Activated CD8-positive, alpha-beta memory T cell treated with anti-CD3 and anti-CD28 coated beads for 24 hours (primary cell): ENCODE measurements around the gene SNTG2.
"Not testable (repeated sequence)": the region's sequence is repeated elsewhere in the genome, so short reads cannot be mapped to it uniquely, and the experiment has no call there.

ENCODE experiments used
- DNase-seq: peaks from one replicate; pipeline ENCODE4 v3.0.0-alpha.2; 2020

Gene SNTG2

DNA sequence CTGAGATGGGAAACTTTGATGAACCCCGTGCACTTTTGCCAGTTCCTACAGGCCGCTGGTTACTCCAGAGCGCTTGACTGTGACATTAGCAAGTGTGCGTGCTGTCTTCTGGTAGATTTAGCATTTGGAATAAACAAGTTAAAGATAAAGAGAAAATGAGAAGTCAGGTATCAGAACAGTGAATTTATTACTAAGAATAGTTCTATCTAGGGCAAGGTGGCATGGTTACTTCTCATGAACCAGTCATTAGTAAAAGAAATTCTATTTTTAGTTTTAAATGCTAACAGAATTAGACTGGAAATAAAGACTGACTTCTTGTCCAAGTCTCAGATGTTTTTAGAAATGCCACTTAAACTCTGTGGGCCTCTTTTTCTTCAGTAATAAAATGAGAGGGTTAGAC, 258.6 kb downstream of the SNTG2 start:
- DNase-seq = no peak

DNA sequence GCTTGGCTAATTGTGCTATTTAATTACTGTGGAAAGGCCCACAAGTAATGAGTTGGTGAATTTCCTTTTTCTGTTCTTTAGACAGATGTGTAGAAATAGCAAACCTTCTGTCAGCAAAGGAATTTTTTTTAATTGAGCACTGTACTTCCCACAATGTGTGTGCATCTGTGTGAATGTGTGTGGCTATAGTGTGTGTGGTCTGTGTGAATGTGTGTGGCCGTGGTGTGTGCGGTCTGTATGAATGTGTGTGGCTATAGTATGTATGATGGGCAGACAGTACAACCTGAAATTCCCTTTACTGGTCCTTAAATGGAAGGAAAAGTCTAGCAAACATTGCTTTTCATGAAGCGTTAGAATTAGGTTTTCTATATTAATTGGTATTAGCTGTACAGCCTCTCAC, 259.1 kb downstream of the SNTG2 start:
- no peak for DNase-seq

DNA sequence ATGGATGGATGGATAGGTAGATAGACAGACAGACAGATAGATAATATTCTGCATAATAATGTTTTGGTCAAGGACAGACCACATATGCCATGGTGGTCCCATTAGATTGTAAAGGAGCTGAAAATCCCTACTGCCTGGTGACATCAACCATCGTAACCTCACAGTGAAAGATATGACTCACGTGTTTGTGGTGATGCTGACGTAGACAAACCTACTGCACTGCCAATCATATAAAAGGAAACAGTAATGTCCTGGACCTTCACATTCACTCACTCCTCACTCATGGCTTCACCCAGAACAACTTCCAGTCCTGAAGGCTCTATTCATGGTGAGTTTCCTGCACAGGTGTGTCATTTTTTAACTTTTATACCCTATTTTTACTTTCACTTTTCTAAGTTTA, 259.7 kb downstream of the SNTG2 start:
- DNase-seq = no peak

DNA sequence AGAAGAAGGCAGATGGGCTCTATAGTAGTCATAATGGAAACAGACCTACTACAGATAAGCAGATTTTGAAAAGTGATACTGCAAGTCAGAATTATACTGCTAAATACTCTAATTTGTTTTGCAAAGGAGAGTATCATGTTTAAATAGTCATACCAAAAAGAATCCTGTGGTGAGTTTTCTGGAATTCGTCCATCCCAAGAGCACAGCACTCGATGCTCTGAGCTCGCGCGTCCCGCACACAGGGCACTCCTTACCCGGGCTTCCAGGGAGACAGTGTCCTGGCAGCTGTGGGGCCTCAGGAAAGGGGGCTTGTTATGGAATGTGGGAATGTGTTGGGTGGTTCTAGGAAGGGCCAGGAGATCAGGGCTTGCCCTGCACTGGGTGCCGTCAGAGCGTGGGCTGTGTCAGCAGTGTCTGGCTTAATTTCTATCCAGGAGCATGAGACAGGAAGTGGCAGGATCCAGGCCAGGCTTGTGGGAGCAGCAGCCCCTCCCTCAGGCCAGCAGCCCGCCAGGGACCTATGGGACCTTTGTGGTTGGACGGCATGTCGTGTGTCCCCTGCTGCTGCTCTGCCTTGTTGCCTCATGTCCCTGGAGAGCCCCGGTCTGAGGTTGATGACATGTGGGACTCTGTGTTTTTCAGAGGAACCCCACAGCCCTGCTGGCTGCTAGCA, 269.4 kb downstream of the SNTG2 start:
- DNase-seq = no peak

DNA sequence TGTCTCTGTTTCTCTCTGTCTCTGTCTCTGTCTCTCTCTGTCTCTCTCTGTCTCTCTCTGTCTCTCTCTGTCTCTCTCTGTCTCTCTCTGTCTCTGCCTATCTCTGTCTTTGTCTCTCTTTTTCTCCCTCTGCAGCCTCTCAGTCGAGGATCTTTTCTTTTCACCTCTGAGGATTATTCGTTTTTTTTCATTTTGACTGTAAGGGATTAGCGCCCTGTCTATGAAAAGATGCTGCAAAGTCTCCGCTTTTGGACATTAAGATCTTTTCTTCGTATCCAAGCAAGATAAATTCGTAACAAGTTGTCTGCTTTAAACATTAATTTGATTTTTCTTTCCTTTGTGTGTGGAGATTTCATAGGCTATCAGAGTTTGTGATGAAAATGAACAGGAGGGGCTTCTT, 271.4 kb downstream of the SNTG2 start:
- DNase-seq = no peak

DNA sequence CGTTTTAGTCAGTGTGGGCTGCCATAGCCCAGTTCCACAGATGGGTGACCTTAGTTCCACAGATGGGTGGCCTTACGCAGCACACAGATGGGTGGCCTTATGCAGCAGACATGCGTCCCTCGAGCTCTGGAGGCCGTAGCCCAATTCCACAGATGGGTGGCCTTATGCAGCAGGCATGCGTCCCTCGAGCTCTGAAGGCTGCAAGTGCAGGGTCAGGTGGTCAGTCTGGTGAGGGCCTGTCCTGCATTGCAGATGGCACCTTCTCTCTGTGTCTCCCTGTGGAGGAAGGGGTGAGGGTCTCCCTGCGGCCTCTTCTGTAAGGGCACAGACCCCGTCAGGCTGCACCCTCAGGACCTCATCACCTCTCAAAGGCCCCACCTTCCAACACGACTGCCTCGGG, 273.1 kb downstream of the SNTG2 start:
- DNase-seq = no peak

DNA sequence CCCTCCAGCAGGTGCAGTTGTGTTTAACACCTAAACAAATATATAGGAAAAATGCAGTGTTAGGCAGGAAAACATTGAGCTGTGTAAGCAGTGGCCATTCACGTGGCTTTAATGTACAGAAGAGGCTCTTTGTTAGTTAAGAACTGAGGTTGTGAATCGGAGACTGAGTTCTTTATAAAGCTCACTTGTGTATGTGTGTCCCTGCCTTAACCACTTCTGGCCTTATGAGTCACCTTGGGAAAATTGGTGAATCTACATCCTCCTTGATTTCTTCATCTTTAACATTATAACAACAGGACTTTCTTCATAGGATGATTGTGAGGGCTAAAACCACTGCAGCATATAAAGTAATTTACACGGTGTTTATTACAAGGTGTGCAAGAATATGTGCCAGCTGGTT, 274.3 kb downstream of the SNTG2 start:
- no peak for DNase-seq

DNA sequence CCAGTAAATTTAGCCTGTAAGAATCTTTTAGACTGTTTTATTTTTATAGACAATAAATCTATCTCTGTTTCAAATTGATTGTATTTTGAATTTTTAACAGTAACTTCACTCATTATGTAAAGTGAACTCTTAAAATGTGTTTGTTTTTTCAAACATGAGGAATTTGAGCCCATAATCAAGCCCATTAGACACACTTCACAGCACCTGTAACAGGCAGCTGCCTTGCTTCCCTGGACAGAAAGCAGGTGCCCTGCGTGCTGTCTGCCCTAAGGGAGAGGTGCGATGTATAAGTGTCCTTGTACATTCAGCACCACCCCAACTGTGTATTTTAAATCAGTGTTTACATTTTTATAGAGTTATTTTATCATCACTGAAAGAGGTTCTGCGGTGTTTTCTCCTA, 276.1 kb downstream of the SNTG2 start:
- DNase-seq = no peak

DNA sequence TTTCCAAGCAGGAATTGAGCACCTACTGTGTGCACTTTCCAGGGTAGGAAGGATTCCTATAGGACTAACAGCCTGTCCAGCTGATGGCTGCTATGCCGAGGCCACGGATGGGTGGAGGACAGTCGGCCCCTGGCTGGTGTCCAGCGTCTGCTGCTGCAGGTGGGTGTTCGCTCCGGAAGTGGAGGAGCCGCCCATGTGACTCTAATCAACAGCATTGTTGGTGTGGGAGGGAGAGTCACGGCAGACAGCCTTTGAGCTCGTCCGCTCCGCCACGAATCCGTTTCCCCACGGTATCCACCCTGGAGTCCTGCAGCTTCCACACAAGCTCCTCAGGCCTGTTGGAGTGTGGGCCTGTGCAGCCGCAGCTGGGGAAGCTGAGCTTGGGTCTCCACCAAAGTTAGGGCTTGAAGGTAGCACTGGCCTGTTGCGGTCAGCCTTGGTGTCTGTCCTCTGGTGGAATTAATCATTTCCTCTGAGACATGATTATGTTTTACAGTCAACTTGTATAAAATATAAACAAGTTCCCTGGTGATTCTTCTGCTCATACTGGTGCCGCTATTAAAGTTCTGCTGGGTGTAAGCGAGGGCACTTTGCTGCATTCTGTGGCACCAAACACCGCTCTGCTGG, 276.7 kb downstream of the SNTG2 start:
- no peak for DNase-seq

DNA sequence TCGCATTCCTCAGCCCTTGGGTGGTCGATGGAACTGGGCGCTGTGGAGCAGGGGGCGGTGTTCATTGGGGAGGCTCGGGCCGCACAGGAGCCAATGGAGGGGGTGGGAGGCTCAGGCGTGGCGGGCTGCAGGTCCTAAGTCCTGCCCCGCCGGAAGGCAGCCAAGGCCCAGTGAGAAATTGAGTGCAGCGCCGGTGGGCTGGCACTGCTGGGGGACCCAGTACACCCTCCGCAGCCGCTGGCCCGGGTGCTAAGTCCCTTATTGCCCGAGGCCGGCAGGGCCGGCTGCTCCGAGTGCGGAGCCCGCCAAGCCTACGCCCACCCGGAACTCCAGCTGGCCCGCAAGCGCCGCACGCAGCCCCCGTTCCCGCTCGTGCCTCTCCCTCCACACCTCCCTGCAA, 278.9 kb downstream of the SNTG2 start:
- DNase-seq = not testable (repeated sequence)

DNA sequence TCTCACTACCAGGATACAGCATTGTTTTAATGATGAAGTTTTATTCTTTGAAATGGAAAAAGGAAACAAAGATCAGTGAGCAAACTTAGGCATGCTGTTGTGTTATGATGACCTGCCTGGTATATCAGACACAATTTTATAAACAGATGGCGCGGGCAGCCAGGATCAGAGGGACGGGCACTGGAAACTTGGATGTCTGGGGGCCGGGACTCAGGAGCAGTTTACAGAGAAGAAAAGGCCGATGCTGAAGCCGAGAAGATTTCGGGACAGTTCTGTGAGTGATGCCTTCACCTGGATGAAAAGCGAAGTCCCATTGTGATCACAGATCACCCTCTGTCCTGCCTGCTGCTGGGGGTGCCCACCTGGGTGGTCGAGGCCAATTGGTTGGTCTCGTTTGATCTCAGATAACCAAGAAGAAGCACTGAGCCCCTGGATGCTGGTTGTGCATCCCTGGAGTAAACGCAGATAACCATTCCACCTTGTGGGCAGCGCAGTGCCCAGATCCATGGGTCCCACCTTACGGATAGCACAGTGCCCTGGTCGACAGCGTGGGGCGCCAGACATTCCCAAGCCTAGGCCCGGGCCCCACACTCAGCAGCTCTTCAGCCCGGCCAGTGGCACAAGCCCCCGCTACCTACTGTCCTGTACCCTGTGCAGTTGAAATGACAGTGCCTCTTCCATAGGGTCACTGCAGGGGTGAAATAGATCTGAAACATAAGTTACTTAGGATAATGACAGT, 279.7 kb downstream of the SNTG2 start:
- no peak for DNase-seq

DNA sequence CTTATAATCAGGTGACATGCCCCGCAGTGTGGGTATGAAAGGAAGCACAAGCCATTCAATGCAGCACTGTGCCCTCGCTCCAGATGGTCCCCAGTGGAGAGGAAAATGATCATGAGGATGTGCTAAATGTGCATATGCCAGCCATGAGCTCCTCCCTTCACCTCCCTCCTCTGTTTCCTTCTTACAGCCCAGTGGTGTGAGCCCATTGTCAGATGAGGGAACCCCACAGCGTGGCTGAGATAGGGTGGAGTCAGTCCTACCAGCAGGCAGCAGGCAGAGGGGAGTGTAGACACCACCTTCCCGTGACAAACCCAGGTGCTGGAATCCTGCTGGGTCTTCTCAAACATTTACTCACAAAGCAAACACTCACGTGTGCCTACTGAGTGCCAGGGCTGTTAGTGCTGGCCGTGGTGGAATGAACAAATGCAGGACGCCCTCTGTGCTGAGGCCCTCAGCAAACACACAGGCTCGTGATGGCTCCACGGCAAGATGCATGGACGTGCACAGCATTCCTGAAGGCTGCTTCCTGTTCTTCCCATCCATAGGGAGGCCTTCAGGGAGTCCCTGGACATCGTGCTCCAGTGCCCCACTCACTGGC, 280.9 kb downstream of the SNTG2 start:
- no peak for DNase-seq

DNA sequence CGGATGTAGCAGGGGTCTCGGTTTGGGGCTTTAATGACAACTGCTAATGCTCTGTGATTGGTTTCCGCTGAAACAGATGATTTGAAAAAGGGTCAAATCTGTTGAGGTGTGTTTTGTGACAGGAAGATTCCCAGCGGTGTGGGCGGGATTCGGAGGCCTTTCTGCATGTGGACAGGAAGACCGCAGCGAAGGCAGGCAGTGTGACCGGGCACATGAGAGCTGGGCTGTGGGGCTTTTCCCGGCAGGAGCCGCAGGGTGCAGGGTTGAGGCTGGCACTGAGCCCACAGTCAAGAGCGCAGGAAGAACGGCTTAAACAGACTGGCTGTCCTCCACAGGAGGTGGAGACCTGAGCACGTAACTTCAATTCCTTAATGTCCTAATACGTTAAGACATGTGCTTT, 282.6 kb downstream of the SNTG2 start:
- no peak for DNase-seq

DNA sequence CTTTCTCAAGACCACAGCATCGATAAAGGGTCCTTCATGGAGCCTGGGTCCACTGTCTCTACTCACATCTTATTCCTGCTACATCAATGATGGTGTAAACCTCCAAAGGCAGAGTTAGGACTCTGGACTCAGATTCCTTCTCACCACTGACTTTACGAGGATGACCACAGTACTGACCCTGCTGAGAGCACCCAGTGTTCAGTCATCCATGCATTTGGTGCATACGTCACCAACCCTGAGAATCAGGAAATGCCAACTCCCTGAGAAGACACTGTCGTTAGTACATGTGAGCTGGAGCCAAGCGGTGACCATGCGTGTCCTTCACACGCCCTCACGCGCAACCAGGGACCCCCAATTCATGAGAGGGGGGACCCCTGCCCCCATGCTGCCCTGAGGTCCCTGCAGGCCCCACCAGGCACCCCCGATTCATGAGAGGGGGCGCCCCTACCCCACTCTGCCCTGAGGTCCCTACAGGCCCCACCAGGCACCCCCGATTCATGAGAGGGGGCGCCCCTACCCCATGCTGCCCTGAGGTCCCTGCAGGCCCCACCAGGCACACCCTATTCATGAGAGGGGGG, 284.2 kb downstream of the SNTG2 start:
- DNase-seq = no peak

DNA sequence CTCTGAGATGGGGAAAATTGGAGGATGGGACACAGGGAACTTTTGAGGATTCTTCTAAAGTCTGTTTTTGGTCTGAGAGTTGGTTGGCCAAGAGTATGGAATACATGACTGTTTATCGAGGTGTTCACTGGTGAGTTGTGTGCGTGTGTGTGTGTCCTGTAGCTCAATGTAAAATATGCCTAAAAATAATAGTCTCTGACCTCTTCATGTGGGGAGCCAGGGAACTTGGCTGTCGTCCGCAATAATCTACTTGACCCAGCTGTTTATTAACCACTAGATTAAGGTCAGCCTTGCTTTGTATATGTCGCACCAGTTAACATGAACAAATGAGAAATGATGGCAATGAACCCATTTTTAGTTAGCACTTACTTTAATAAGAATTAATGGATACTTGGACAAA, 285.2 kb downstream of the SNTG2 start:
- DNase-seq = no peak

DNA sequence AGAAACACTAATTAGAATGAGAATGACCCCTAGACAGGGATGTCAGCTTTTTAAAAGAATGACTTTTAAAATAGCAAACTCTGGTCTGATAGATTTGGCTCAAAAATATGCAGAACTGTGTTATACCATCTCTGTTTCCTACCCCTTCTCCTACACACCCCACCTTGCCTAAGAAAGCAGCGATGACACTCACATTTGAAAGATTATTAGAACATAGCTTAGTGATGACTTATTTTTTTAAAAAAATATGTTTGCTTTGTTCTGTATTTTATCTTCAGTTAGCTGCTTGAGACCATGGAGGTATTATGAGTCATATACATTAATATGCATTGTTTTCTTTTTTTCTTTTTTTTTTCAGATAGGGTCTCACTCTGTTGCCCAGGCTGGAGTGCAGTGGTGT, 286.0 kb downstream of the SNTG2 start:
- DNase-seq = no peak

DNA sequence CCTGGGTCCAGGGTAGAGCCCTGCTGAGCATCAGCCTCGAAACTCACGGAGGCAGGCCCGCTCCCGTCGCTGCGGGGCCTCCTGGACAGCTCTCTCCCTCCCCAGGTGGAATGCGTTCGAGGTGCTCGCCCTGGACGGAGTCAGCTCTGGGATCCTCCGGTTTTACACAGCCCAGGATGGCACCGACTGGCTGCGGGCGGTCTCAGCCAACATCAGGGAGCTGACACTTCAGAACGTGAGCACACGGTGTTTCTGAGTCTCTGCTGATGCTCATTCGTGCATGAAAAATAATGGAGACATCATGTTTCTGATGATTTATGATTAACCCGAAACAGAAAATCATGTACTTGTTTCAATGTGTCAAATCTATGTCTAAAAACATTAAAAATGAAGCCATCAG, 287.1 kb downstream of the SNTG2 start:
- DNase-seq = no peak

DNA sequence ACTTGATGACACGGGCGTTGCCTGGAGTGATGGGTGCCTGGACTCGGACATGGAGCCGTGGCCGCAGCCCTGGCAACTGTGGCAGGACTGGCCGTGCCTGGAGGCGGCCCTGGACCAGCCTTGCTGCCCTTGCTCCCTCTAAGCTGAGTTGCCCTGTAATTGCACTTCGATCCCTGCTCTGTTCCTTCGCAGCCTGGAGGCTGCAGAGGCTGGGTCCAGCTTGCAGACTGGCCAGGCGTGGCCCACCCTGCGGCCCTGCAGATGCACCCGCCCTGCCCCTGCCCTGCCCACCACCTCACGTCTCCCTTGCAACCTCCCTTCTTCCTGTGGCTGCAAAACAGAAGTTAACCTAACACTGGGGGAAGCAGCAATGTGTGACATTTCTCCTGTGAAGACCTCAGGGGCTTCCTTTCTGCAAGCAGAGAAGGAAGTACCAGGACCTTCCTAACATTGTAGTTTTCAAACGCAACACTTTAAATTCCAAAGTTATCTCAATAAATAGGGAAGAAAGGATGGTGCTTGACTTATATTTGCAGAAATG, 288.0 kb downstream of the SNTG2 start:
- no peak for DNase-seq

DNA sequence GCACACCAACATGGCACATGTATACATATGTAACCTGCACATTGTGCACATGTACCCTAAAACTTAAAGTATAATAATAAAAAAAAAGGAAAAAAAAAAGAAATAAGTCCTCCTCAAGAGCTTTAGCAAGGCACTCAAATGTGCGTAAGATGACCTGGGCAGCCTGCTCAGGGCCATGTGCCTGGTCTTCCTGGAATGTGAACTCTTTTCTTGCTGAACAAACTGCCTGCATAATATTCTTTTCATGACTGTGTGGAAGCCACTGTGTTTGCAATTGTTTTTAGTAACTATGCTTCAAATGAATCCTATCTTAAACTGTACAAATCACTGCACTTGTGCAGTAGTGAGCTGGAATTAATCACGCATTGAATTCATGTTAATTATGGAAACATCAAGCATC, 294.5 kb downstream of the SNTG2 start:
- no peak for DNase-seq

DNA sequence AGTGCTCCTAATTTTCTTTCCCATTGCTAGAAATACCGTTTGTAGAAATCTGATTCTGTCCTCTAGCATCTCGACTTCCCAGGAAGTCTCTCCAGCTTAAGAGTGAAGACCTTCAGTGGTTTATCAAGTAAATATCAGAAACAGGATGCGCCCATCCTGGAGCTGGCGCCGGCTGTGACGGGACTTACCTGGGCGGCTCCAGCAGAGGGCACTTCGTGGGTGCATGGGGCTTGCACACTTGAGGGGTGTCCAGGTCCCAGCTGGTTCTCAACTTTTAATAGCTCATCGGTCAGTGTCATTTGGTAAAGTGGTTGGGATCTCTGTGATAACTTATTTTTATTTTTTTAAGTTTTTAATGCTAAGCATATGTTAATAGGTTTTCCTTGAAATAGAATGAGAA, 295.6 kb downstream of the SNTG2 start:
- DNase-seq = no peak

DNA sequence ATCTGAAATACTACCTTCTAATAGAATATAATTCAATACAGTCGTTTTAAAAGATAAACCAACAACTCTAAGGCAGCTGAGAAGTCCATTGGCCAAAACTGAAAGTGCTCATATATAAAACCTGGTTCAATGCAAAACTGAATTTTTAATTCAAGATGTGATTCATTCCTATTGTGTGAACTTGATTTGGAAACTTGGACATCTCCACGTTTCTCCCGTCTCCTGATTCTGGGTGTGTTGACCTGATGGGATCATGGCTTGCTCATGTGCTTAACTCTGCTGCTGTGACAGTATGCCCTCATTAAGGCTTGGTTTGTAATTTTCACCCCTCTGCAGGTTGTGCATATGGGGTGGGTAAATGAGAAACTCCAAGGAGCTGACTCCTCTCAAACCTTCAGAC, 296.3 kb downstream of the SNTG2 start:
- no peak for DNase-seq

DNA sequence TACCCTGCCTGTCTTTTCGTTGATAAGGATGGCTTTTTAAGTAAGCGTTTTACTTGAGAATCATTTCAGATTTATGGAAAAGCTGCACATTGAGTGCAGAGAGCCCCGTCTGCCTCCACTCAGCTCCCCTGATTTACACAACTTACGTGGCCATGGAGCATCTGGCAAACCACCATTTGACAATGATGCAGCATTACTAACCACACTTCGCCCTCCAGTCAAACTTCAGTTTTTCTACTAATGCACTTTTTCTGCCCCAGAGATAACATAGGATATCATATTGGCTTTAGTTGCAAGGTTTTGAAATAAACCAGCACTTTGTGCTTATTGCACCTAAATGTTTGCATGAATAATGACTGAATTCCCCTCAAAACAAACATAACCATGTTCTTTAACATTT, 297.5 kb downstream of the SNTG2 start:
- DNase-seq = no peak

DNA sequence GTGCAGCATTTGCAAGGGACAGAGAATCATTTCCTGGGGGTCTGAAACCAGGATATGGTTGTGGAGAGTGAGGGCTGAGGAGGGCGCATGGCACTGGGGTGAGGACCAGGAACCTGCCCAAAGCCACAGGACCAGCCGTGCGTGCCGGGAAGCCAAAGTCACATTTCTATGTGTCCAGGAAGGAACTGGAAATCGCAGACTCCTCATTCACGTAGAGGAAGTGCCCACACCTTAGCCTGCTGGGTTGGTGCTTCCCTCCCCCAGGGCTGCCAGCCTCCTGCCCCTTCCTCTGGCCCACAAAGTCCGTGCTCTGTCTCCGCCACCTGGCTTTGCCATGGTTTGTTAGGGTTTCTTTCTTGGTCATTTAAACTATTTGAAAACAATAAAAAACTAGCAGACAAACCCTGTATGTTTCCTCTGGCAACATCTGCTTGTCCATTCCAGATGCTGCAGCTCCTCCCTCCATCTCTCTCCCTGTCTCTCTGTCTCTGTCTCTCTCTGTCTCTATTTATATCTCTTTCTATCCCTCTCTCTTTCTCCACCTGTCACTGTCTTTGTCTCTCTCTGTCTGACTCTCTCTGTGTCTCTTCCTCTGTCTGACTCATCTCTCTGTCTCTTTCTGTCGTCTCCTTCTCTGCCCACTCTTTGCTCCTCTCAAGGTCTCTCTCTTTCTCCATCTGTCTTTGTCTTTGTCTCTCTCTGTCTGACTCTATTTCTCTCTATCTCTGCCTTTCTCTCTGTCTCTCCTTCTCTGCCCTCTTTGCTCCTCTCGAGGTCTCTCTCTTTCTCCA, 299.4 kb downstream of the SNTG2 start:
- DNase-seq = no peak
